ENCODE data around the gene CAPZB.

The CAPZB gene

DNA sequence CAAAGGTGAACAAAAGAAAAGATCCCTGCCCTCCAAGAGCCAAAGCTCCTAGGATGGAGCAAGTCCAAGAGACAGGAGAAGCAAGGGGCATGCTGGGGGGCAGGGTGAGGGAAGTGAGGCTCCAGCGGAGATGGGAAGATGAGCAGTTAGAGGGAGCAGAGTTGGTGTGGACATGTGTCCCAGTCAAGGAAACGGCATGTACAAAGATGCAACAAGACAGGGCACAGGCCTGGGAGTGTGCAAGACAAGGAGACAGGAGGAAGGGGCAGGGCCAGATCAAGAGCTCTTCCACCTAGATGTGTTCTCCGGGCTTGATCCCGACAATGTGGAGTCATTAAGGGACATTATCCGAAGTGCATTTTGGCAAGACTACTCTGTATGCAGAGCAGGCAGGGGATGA lies 82.1 kb downstream of the CAPZB start:
- no peak for DNase-seq (ENCODE audit: low read depth)
- TF ChIP-seq, protein P1, sequence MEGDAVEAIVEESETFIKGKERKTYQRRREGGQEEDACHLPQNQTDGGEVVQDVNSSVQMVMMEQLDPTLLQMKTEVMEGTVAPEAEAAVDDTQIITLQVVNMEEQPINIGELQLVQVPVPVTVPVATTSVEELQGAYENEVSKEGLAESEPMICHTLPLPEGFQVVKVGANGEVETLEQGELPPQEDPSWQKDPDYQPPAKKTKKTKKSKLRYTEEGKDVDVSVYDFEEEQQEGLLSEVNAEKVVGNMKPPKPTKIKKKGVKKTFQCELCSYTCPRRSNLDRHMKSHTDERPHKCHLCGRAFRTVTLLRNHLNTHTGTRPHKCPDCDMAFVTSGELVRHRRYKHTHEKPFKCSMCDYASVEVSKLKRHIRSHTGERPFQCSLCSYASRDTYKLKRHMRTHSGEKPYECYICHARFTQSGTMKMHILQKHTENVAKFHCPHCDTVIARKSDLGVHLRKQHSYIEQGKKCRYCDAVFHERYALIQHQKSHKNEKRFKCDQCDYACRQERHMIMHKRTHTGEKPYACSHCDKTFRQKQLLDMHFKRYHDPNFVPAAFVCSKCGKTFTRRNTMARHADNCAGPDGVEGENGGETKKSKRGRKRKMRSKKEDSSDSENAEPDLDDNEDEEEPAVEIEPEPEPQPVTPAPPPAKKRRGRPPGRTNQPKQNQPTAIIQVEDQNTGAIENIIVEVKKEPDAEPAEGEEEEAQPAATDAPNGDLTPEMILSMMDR (conservative IDR thresholded peaks at IDR 0.05; ENCODE audit: low read depth, low read length): no peak
- H3K4me3 ChIP-seq (ENCODE audit: low read depth, low read length): no peak overlapping the region

DNA sequence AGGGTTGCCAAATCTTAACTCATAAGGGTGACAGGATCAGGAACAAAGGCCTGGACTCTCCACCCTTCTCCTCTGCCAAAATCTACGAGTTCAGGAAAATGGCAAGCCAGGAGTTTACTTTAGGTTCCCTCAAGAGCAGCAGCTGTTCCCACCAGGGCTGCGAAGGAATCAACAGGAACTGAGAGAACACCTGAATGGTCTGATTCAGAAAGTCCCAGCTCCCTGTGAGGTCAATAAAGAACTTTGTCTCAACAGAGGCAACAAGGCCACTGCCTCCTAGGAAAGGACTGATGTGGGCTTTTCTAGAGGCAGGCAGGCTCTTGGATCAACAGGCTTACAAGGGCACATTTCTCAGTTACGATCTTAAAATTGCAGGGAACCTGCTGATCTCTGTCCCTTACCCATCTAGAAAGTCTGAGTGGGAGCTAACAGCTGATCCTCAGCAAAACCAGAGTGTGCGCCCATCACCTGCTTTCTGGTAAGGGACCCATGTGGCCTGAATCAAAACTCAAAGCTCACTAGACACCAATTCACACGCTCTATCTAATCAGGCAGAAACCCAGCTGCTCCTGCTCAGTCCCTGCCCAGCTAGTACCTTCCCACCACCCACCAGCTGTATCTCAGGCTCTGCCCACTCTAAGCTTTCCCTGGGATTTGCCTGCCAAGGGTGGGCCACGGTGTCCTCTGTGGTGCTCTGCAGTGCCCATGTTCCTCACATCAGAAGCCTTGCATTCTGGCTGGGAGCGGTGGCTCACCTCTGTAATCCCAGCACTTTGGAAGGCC lies 83.1 kb downstream of the CAPZB start:
- H3K4me3 ChIP-seq (ENCODE audit: low read depth, low read length): no peak overlapping the region
- TF ChIP-seq, protein P1 (conservative IDR thresholded peaks at IDR 0.05; ENCODE audit: low read depth, low read length): no peak
- peak; percentile 18 for DNase-seq (ENCODE audit: low read depth)

DNA sequence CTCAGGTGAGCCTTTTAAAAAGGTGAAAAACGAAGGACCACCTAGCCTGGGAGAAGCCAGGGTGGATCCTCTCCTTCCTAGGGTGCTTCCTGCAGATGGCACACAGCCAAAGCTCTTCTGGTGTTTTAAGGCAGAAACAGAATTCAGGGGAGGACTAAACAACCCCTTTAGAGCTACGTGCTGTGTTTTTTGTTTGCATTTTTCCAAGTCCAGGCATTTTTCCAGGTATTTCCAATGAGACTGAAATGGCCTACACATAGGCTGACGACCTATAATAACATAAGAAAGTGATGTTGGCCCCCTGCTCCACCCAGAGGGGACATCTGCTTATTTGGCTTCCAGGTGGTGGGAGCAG lies 83.8 kb downstream of the CAPZB start:
- no peak overlapping the region for H3K4me3 ChIP-seq (ENCODE audit: low read depth, low read length)
- peak; percentile 21 for DNase-seq (ENCODE audit: low read depth)
- TF ChIP-seq, protein P1 (conservative IDR thresholded peaks at IDR 0.05; ENCODE audit: low read depth, low read length): no peak

DNA sequence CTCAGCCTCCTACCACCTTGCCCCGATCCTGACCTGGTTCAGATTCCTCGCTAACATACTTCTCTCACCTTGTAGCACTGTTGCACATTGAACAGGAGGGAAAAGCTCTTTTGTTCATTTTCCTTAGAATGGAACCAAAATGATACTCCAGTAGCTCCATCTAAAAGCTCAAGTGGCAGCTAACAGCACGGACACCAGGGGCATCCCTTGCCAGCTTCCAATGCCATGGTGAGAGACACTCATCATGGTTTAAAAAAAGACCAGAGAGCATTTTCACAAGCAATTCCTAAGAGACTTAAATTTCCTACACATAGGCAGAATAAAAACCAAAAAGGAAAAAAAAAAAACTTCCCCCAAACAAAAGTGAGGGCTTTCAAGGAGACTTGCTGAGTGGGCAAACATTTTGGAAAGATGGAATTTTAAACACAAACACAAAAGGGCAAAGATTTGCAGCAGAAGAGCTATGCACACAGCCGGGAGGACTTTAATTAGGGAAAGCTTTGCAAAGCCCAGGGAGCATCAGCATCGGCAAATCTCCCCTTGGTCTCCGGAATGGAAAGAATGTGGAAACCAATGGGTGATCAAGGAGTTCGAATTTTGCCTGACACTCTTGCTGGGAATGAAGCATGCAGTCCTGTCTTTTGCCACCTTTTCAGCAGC lies 84.3 kb downstream of the CAPZB start:
- peak; percentile 28 for DNase-seq (ENCODE audit: low read depth)
- TF ChIP-seq, protein P1 (conservative IDR thresholded peaks at IDR 0.05; ENCODE audit: low read depth, low read length): no peak
- H3K4me3 ChIP-seq (ENCODE audit: low read depth, low read length): no peak overlapping the region

DNA sequence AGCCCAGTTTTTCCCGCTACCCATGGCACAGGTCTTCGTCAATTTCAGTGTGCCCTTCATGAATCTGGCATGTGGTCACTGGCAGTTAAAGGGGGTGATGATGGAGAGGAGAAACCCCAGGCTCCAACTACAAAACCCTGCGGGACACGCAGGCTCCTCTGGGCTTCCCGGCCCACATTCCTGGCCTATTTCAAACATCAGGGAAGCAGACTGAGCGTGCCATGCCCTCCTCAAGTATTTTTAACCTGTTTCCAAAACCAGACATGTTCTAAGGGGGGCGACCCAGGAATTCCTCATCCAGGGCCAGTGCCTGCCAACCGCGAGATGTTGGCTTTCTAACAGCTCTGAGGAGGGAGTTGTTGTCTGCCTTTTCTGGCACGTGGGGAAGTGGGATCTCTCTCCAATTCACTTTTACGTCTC lies 85.1 kb downstream of the CAPZB start:
- TF ChIP-seq, protein P1 (conservative IDR thresholded peaks at IDR 0.05; ENCODE audit: low read depth, low read length): no peak
- H3K4me3 ChIP-seq (ENCODE audit: low read depth, low read length): no peak overlapping the region
- DNase-seq (ENCODE audit: low read depth): peak; percentile 18

DNA sequence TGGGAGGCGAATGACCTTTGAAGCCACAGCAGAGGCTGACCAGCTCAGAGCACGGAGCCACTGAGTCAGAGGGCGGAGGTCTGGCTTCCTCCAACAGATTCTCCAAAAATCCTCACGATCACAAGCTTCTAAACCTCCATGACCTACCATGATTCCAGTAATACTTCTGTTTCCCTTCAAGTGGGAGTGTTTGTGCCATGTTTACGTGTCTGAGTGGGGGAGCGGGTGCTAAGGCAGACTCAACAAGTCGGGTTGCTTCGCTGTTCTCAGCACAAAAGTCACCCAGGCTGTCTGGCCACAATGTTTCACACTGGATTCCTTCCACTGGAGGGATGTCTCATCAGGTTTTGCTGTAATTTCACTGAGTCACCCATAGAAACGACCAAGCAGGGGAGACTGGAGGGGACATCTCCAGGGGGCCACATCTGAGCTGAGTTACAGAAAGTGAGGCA lies 87.0 kb downstream of the CAPZB start:
- DNase-seq (ENCODE audit: low read depth): peak; percentile 99
- TF ChIP-seq, protein P1 (conservative IDR thresholded peaks at IDR 0.05; ENCODE audit: low read depth, low read length): peak; percentile 78
- no peak overlapping the region for H3K4me3 ChIP-seq (ENCODE audit: low read depth, low read length)

Data from choroid plexus epithelial cell (primary cell).